WTC11 (cell line): ENCODE results near the gene SYNCRIP. TPM values are rescaled to one million over a fixed set of nuclear protein-coding genes. Genes with fewer than 3 reads are reported as not detected.

ENCODE experiments used
- ATAC-seq: fragments of 200-7000 bp; cut with Tn5 transposase; 2 replicates; pipeline ENCODE4 v1.10.0; 2021; ENCODE audit warnings: mild to moderate bottlenecking, moderate library complexity
- CTCF ChIA-PET: fragments of 300-600 bp; sonication (Branson Sonifier 250); formaldehyde crosslinking; loops from one replicate; lab custom pipeline; 2021; ENCODE audit warnings: antibody characterized with exemption; lab: Charles Lee
- POLR2A ChIA-PET: fragments of 350-600 bp; sonication (Branson Sonifier 250); formaldehyde crosslinking; loops from one replicate; lab custom pipeline; 2021; ENCODE audit warnings: antibody characterized with exemption; lab: Charles Lee
- DNase-seq: peaks from one replicate; pipeline ENCODE4 v3.0.0; 2021; ENCODE audit warnings: low spot score
- H3K27ac Mint-ChIP-seq: 2 replicates; pipeline ENCODE4 v1.8.0; 2021; ENCODE audit warnings: mixed read lengths
- H3K27me3 Mint-ChIP-seq: 2 replicates; pipeline ENCODE4 v1.8.0; 2021; ENCODE audit warnings: low read depth, mild to moderate bottlenecking, moderate library complexity, mixed read lengths
- H3K36me3 Mint-ChIP-seq: 2 replicates; pipeline ENCODE4 v1.8.0; 2021; ENCODE audit warnings: mixed read lengths
- H3K4me1 Mint-ChIP-seq: 2 replicates; pipeline ENCODE4 v1.8.0; 2022; ENCODE audit warnings: mixed read lengths
- H3K4me3 Mint-ChIP-seq: 2 replicates; pipeline ENCODE4 v1.8.0; 2021; ENCODE audit warnings: mild to moderate bottlenecking, moderate library complexity, mixed read lengths
- H3K9me3 Mint-ChIP-seq: 2 replicates; pipeline ENCODE4 v1.8.0; 2021; ENCODE audit warnings: mixed read lengths
- AR ChIP-seq: fragments of 250-450 bp; sonication (Bioruptor Pico); IDR thresholded peaks from 2 replicates; pipeline ENCODE4 v1.9.0; 2021; ENCODE audit warnings: mild to moderate bottlenecking
- CDX4 ChIP-seq: fragments of 250-450 bp; sonication (Bioruptor Pico); IDR thresholded peaks from 2 replicates; pipeline ENCODE4 v1.9.0; 2021; ENCODE audit warnings: moderate library complexity, mild to moderate bottlenecking, inconsistent platforms, borderline replicate concordance
- E2F1 ChIP-seq: sonication (generic); formaldehyde crosslinking; IDR thresholded peaks from 2 replicates; pipeline ENCODE4 v1.8.0; 2022; ENCODE audit warnings: mild to moderate bottlenecking, missing genetic modification reagents
- E2F5 ChIP-seq: sonication (generic); formaldehyde crosslinking; IDR thresholded peaks from 2 replicates; pipeline ENCODE4 v1.8.1; 2022; ENCODE audit warnings: mild to moderate bottlenecking, moderate library complexity, missing genetic modification reagents
- EMX1 ChIP-seq: fragments of 250-450 bp; sonication (Bioruptor Pico); IDR thresholded peaks from 2 replicates; pipeline ENCODE4 v1.8.0; 2021; ENCODE audit warnings: mild to moderate bottlenecking
- ETV6 ChIP-seq: sonication (generic); formaldehyde crosslinking; IDR thresholded peaks from 2 replicates; pipeline ENCODE4 v1.8.1; 2022; ENCODE audit warnings: mild to moderate bottlenecking, missing genetic modification reagents
- IRF1 ChIP-seq: sonication (generic); formaldehyde crosslinking; IDR thresholded peaks from 2 replicates; pipeline ENCODE4 v1.8.0; 2023; ENCODE audit warnings: missing genetic modification reagents
- NFATC4 ChIP-seq: fragments of 250-450 bp; sonication (Bioruptor Pico); IDR thresholded peaks from 2 replicates; pipeline ENCODE4 v1.9.0; 2021; ENCODE audit warnings: mild to moderate bottlenecking
- PRRX2 ChIP-seq: fragments of 250-450 bp; sonication (Bioruptor Pico); IDR thresholded peaks from 2 replicates; pipeline ENCODE4 v1.8.0; 2021; ENCODE audit warnings: mild to moderate bottlenecking
- TEAD1 ChIP-seq: sonication (generic); formaldehyde crosslinking; IDR thresholded peaks from 2 replicates; pipeline ENCODE4 v1.8.0; 2022; ENCODE audit warnings: mild to moderate bottlenecking, missing genetic modification reagents
- TP53 ChIP-seq: sonication (generic); formaldehyde crosslinking; IDR thresholded peaks from 2 replicates; pipeline ENCODE4 v1.8.1; 2023; ENCODE audit warnings: mild to moderate bottlenecking, missing genetic modification reagents
- ZNF423 ChIP-seq: fragments of 250-450 bp; sonication (Bioruptor Pico); IDR thresholded peaks from 2 replicates; pipeline ENCODE4 v2.1.2; 2022; ENCODE audit warnings: mild to moderate bottlenecking, moderate library complexity
- ZNF671 ChIP-seq: fragments of 250-450 bp; sonication (Bioruptor Pico); IDR thresholded peaks from 2 replicates; pipeline ENCODE4 v1.8.0; 2021; ENCODE audit warnings: mild to moderate bottlenecking
- total RNA-seq: library from RNA; stranded (reverse); gene quantifications from 3 replicates; pipeline ENCODE4 v1.2.3, GENCODE V29; 2021
- TF ChIP-seq, protein P1 (sequence below): sonication (generic); formaldehyde crosslinking; IDR thresholded peaks from 2 replicates; pipeline ENCODE4 v1.8.1; 2023; ENCODE audit warnings: mild to moderate bottlenecking, missing genetic modification reagents, moderate library complexity
- TF ChIP-seq, protein P2 (sequence below): fragments of 250-450 bp; sonication (Bioruptor Pico); conservative IDR thresholded peaks from 2 replicates; pipeline ENCODE4 v1.9.0; 2021; ENCODE audit warnings: mild to moderate bottlenecking
- TF ChIP-seq, protein P3 (sequence below): fragments of 250-450 bp; sonication (Bioruptor Pico); IDR thresholded peaks from 2 replicates; pipeline ENCODE4 v1.9.0; 2021; ENCODE audit warnings: mild to moderate bottlenecking, borderline replicate concordance
- TF ChIP-seq, protein P4 (sequence below): sonication (generic); formaldehyde crosslinking; IDR thresholded peaks from 2 replicates; pipeline ENCODE4 v1.8.1; 2023; ENCODE audit warnings: mild to moderate bottlenecking, missing genetic modification reagents, moderate library complexity

The SYNCRIP gene
- total RNA-seq, 1 experiment from 2014 or later, result 150 TPM

DNA sequence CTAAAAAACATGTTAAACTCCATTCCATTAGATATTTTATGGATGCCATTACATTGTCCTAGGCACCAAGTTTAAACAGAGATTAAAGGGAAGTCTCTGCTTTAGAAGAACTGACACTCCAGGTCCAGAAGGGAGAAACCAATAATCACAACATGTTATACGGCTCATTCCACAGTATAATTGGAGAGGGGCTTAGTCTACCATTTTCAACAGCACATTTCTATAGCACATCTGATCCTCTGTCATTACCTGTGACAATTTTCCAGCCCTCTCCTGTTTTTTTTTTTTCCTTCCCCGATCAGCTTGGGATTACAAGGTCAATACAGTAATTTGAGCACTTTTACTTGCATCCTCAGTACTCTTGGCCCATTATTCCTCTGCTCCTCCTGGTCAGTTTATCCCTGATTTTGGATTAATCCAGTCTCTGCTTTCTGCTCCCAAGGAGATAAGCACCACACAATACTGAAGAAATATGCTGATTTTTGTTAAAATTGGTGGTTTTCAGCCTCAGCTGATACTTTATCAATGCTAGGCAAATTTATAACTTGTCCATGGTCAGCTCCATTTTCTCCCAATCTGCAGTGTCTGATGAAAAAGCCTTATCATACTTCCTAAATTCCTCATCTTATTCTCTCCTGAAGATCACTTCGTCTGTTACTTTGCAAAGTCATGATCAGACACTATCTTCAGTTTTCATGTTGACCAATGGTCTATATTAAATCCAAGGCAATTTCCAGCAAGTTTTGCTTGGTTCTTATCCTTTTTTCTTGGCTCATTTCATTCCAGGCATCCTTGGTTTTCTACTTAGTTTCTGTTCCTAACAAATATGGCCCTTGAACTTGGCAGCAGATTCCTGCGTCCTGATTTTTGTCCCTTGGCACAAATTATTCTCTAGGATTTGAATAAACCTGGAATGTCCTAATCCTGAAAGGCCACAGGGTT is 30.8 kb upstream of the SYNCRIP start (continued):
- no peak for TF ChIP-seq CDX4
- no peak for TF ChIP-seq TEAD1 (CRISPR knock-in tag)
- TF ChIP-seq, protein P1, sequence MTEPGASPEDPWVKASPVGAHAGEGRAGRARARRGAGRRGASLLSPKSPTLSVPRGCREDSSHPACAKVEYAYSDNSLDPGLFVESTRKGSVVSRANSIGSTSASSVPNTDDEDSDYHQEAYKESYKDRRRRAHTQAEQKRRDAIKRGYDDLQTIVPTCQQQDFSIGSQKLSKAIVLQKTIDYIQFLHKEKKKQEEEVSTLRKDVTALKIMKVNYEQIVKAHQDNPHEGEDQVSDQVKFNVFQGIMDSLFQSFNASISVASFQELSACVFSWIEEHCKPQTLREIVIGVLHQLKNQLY (CRISPR knock-in tag), result no peak
- no peak for TF ChIP-seq ETV6 (CRISPR knock-in tag)

DNA sequence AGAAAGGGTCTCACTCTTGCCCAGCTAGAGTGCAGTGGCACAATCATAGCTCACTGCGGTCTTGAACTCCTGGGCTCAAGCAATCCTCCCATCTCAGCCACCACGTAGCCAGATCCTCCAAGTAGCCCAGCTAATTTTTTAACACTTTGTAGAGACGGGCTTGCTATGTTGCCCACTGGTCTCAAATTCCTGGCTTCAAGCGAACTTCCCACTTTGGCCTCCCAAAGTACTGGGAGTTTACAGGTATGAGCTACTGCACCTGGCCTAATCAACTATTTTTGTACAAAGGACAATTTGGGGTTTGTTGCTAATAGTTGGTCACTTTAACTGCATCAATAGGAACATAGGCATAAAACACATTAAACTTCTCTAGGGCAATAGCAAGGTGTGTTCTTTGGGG is 29.9 kb upstream of the SYNCRIP start:
- peak; percentile 12 for ATAC-seq
- peaks cover 47% of the 10 kb centered on the region for H3K36me3 Mint-ChIP-seq
- peaks cover 73% of the 10 kb centered on the region for H3K4me1 Mint-ChIP-seq
- no peaks in the 10 kb centered on the region for H3K27me3 Mint-ChIP-seq
- POLR2A ChIA-PET, result interaction anchor here (7.6 kb wide), 1 partner anchor 30 kb away, joined by 76 read pairs; the partner anchor contains the start of gene SYNCRIP
- DNase-seq, result no peak
- H3K9me3 Mint-ChIP-seq, result no peaks in the 10 kb centered on the region
- H3K4me3 Mint-ChIP-seq, result no peak overlapping the region
- CTCF ChIA-PET, result no interaction called here
- H3K27ac Mint-ChIP-seq, result peak overlapping the region; percentile 75; the same call in 1 of the 2 replicates
- peak; percentile 87 for TF ChIP-seq NFATC4 (CRISPR knock-in tag)
- TF ChIP-seq ZNF423, result no peak
- TF ChIP-seq PRRX2 (CRISPR knock-in tag), result peak; percentile 90; the same call in 1 of the 2 replicates
- TF ChIP-seq EMX1, result peak; percentile 81; the same call in 1 of the 2 replicates
- TF ChIP-seq E2F1 (CRISPR knock-in tag), result no peak
- TF ChIP-seq, protein P2, sequence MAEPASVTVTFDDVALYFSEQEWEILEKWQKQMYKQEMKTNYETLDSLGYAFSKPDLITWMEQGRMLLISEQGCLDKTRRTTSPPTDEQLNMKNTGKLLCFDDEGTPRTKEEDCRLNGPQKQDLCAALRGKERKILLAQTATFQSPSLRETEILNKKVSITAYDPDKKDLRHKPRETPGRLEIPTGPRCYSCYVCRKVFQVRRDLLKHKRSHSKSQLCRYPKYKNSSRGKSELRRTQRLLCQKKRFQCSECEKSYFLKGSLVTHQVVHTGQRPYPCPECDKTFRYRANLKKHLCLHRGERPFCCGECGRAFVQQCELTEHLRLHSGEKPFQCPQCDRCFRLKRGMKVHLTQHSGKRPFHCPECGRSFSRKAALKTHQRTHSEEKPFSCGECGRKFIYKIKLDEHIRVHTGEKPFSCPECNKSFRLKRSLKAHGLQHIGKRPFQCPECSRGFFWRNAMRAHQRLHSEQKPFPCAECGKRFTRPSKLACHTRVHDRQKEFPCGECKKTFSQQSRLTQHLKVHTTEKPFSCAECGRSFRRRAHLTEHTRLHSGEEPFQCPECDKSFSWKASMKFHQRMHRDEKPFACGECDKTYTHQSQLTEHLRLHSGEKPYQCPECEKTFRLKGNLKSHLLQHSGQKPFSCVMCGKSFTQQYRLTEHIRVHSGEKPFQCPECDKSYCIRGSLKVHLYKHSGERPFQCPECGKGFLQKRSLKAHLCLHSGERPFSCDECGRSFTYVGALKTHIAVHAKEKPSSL, result peak; percentile 77; the same call in 1 of the 2 replicates
- TF ChIP-seq, protein P3, sequence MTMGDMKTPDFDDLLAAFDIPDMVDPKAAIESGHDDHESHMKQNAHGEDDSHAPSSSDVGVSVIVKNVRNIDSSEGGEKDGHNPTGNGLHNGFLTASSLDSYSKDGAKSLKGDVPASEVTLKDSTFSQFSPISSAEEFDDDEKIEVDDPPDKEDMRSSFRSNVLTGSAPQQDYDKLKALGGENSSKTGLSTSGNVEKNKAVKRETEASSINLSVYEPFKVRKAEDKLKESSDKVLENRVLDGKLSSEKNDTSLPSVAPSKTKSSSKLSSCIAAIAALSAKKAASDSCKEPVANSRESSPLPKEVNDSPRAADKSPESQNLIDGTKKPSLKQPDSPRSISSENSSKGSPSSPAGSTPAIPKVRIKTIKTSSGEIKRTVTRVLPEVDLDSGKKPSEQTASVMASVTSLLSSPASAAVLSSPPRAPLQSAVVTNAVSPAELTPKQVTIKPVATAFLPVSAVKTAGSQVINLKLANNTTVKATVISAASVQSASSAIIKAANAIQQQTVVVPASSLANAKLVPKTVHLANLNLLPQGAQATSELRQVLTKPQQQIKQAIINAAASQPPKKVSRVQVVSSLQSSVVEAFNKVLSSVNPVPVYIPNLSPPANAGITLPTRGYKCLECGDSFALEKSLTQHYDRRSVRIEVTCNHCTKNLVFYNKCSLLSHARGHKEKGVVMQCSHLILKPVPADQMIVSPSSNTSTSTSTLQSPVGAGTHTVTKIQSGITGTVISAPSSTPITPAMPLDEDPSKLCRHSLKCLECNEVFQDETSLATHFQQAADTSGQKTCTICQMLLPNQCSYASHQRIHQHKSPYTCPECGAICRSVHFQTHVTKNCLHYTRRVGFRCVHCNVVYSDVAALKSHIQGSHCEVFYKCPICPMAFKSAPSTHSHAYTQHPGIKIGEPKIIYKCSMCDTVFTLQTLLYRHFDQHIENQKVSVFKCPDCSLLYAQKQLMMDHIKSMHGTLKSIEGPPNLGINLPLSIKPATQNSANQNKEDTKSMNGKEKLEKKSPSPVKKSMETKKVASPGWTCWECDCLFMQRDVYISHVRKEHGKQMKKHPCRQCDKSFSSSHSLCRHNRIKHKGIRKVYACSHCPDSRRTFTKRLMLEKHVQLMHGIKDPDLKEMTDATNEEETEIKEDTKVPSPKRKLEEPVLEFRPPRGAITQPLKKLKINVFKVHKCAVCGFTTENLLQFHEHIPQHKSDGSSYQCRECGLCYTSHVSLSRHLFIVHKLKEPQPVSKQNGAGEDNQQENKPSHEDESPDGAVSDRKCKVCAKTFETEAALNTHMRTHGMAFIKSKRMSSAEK, result peak; percentile 87
- TF ChIP-seq, protein P4, sequence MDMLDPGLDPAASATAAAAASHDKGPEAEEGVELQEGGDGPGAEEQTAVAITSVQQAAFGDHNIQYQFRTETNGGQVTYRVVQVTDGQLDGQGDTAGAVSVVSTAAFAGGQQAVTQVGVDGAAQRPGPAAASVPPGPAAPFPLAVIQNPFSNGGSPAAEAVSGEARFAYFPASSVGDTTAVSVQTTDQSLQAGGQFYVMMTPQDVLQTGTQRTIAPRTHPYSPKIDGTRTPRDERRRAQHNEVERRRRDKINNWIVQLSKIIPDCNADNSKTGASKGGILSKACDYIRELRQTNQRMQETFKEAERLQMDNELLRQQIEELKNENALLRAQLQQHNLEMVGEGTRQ (CRISPR knock-in tag), result no peak
- TF ChIP-seq TP53, result no peak
- TF ChIP-seq E2F5 (CRISPR knock-in tag), result no peak
- peak; percentile 86 for TF ChIP-seq AR (CRISPR knock-in tag)
- TF ChIP-seq ZNF671 (CRISPR knock-in tag), result peak; percentile 84
- TF ChIP-seq IRF1, result no peak
